T47D (cell line): ENCODE data around the gene TMEM201.

ENCODE experiments used
- DNase-seq, 2 experiments: peaks; one replicate each; pipeline versions ENCODE4 v3.0.0 to v3.0.0-alpha.2; 2011 to 2012; ENCODE audit warnings: low read depth in 1 of 2, low spot score in 1 of 2
- JUND ChIP-seq: IDR thresholded peaks from 2 replicates; pipeline ENCODE4 v1.6.1; 2012; ENCODE audit warnings: low read depth
- in situ Hi-C: cut with HindIII; loops from 2 replicates; pipeline ENCODE4 v1.10.0; 2016; ENCODE audit warnings: low sequenced_read_pairs, low pct_unique_long_range_greater_than_20kb

The TMEM201 gene

DNA sequence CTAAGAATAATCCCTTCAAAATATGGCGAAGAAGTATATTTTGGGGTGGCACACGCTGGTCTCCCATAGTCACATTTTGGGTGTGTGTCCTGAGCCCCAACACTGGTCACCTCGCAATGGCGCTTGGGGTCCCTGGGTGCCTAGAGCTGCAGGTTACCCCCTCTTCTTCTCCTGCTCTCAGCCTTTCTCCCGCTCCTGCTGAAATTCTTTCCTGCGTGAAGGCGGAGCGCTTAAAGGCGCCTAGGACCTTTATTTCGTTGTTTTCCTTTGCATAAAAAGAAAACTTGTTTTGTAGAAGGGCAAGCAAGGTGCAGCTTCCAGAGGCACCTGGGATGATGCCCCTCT, 62.5 kb downstream of the TMEM201 start:
- in situ Hi-C loops, result no loop called here
- DNase-seq, result no peak
- no peak for TF ChIP-seq JUND

DNA sequence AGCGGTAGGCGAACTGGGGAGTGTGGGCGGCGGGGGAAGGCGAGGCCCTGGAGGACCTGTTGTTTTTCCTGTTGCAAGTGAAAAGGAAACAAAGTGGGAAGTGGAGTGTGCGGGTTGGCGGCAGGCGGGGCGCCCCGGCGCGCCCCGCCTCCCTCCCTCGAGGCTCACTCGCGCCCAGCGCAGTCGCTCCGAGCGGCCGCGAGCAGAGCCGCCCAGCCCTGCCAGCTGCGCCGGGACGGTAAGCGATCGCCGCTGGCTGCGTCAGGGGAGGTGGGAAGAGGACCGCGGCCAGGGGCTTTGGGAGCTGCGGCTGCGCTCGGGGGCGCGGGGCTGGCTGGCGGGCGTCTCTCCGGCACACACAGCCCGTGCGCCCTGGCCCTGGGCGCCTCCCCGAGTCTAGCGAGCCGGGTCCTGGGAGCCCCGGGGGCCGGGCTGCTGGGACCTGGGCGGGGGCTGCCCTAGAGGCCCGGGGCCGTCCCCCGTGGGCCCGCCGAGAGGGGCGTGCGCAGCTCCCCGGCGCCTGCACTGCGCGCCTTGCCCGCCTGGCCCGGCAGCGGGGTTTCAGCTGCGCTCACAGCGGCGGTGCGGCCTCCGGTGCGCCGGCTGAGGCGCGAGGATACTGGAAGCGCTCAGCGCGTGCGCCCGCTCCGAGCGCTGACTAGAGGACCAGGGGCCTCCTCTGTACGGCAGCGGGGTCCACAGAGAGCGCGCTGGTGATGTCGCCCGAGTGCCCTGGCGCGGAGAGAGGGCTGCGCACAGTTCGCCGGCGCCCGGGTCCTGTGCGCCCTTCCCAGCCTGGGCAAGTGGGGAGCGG, 63.1 kb downstream of the TMEM201 start, which contains the start of gene PIK3CD:
Gene PIK3CD (plus strand): TSS at position 167 of the 814 bp plus-strand sequence. CDS start 58,725 bp downstream, outside the sequence.
- in situ Hi-C loops, result no loop called here
- DNase-seq, result peak; percentile 9 to 35

DNA sequence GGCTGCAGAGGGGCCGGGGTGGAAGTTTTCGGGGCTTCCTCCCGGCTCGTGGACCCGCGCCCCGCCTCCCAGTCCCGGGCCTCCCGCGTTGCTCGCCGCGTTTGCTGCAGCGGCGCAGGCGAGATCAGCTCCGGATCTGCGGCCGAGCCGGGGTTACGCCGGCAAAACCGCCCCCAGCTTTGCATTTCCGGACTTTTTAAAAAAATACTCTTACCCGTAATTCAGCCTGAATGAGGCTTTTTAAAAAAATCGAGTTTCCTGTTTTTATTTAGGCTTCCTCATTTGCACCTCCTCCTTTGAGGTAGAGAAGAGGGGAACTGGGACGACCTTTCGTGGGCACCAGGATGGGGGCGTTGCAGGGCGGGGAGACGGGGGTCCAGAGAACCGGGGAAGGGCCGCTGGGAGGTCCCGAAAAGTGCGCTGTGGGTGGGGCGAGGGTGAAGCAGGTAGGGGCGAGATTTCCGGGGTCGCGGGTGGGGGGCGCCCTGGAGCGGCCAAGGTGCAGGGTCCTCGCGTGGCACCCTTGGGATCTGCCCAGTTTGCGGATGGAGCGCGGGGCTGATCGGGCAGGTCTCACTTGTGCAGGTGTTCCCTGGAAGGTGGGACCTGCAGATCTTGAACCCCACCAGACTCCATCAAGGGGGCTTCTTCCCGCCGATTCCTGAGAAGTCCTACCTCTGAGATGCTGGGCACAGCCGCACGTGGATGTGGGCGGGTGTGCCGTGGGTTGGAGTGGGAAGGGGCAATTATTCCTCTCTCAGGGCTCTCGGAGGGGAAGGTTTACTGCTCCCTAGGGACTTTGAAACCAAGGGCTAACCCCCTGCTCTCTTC, 63.9 kb downstream of the TMEM201 start:
- TF ChIP-seq JUND, result no peak
- in situ Hi-C loops, result no loop called here
- DNase-seq, result no peak

More for the DNA sequence above, 63.1 kb downstream of the TMEM201 start, which contains the start of gene PIK3CD:
- no peak for TF ChIP-seq JUND

DNA sequence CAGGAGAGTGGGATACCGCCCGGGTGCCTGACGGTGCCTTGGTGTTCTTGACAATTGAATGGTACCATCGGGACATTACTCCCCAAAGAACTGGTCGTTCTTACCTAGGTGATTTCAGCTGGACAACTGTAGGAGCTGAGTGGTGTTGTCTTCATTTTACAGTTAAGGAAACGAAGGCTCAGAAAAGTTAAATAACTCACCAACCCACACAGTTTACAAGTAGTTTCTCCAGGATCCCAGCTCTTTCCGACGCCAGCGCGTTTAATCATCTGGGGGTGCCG, 64.4 kb downstream of the TMEM201 start:
- in situ Hi-C loops, result no loop called here
- TF ChIP-seq JUND, result no peak
- DNase-seq, result no peak

DNA sequence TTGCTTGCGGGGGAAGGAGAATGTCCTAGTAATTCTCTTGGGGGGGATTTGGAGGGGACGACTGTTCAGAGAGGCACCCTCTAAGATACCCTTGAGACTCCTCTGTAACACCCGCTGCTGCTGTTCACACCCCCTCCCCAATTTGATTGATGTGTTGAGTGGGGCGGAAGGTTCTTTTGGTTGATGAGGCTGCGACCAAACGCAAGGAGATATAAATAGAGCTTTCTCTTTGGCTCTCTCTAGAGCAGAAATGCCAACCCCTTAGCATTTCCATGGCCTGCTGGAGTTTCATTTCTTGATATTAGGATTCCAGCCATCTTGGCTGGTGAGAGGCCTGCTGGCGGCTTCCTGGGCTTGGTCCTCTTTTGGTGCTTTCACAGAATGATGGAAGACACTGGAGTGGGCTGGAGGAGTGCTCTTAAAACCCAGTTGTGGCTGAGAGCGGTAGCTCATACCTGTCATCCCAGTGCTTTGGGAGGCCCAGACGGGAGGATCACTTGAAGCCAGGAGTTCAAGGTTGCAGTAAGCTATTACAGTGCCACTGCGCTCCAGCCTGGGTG, 64.9 kb downstream of the TMEM201 start:
- DNase-seq, result no peak
- in situ Hi-C loops, result no loop called here
- TF ChIP-seq JUND, result no peak

DNA sequence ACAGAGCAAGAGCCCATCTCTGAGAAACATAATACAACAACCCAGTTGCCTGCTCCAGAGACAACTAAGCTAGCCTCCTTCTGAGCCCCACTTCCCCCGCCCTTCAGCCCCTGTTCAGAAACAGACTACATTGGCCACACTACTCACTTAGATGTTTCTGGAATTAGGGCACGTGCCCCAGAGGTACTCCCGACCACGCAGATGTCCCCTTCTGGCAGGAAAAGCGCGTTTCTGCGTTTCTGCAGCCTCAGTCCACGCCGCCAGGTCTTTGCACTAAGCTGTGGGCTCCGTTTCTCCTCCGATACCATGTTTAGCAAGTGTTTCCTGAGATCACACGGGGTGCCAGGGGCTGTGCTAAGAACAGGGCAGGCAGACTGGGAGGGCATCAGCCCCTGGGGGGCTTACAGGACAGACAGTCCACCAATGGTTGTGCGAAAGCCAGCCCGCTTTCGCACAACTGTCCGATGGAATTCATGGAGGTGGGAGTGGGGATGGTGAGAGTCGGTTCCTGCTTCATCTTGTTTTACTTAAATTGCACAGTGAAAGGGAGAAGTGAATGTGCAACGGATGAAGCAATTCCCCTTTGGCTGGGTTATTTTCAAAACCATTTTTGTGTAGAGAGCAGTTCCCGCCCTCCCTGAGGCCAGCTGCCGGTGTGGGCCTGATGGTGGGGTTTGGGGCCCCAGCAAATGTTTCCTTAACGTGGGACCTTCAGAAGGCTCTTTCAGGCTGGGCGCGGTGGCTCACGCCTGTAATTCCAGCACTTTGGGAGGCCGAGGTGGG, 65.5 kb downstream of the TMEM201 start:
- no peak for DNase-seq
- in situ Hi-C loops, result no loop called here
- TF ChIP-seq JUND, result no peak

DNA sequence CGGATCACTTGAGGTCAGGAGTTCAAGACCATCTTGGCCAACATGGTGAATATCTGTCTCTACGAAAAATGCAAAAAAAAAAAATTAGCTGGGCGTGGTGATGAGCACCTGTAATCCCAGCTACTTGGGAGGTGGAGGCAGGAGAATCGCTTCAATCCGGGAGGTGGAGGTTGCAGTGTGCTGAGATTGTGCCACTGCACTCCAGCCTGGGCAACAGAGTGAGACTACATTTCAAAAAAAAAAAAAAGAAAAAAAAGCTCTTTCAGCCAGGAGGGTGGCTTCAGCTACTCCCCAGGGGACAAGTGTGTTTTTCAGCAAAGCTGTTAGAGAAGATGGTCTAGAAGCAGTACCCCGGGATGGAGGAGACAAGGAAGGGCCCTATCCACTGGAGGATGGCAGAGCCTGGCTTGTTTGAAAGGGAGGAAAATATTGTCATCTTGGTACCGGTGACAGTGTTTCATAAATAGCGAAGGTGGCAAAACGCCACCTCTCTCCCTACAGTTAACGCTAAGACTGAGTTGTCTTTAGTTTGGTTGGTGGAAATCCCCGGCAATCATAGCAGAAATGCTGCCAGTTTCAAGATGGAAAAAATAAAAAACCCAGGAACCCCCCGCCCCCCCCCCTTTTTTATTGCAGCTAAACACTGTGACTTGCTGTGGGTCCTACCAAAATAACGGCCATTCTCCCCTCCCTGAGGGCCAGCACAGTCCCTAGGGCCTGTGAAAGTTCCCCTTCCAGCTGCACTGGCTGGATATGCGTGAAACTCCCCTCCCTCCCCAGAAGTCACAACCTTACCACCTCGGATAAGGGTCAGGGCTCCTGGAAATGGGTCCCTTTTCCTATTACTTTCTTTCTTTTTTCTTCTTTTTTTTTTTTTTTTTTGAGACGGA, 66.4 kb downstream of the TMEM201 start:
- in situ Hi-C loops, result no loop called here
- no peak for DNase-seq

DNA sequence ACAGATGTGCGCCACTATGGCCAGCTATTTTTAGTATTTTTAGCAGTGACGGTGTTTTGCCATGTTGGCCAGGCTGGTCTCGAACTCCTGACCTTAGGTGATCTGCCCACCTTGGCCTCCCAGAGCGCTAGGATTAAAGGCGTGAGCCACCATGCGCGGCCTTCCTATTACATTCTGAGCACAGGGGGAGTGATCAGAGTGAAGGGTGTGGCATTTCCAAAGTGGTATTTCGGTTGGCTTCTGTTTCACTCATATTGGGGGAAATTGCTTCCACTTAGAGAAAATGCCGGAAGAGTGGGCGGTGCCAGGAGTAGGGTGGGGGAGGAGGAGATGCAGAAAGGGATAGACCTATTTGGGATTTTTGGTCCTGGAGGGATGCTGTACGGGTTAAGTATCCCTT, 67.1 kb downstream of the TMEM201 start:
- no peak for TF ChIP-seq JUND
- DNase-seq, result no peak
- in situ Hi-C loops, result no loop called here

More for the DNA sequence above, 66.4 kb downstream of the TMEM201 start:
- TF ChIP-seq JUND, result no peak

DNA sequence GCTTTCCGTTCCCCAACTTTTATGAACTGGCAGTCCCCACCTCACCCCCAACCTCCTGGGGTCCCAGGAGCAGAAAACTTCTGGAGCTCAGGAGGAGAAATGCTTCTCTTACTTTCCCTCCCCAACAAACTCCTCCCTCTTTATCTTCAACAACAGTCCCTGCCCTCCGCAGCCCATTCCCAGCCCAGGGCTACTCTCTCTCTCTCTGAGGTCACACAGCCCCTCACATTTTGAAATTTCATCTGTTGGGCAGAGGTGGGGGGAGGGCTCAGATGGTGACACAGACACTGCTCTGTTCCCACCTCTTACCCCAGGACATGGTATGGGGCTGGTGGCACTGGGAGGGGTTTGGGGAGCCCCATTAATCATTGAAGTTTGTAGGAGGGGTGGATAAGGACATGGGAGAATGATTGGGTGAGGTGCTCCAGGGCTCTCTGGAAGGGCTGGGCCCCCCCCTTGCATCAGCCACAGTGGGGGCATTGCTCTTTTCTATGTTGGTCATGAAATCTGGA, 68.9 kb downstream of the TMEM201 start:
- DNase-seq, result no peak
- in situ Hi-C loops, result no loop called here
- TF ChIP-seq JUND, result no peak

DNA sequence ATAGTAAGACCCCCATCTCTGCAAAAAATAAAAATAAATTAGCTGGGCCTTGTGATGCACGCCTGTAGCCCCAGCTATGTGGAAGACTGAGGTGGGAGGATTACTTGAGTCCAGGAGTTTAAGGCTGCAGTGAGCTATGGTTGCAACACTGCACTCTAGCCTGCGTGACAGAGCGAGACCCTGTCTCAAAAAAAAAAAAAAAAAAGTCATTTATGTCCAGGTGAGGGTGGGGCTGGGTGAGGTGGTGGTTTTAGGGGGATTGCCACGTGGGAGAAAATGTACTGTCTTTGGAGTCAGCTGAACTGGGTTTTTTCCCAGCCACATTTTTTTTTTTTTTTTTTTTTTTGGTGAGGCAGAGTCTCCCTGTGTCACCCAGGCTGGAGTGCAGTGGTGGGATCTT, 69.5 kb downstream of the TMEM201 start:
- DNase-seq, result no peak
- in situ Hi-C loops, result no loop called here
- TF ChIP-seq JUND, result no peak

DNA sequence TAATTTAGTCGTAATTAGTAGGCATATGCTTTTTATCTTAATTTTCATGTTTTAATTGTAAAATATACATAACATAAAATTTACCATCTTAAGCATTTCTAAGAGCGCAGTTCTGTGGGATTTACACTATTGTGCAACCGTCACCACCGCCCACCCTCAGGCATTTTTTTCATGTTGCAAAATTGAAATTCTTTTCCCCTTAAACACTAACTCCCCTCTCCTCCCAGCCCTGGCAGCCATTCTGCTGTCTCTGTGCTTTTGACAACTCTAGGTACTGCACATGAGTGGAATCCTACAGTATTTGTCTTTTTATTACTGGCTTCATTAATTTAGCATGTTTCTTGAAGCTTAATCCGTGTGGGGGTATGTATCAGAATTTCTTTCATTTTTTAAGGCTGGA, 70.6 kb downstream of the TMEM201 start:
- DNase-seq, result no peak
- no peak for TF ChIP-seq JUND
- in situ Hi-C loops, result no loop called here
